ENCODE measurements around the gene MCL1. TPM values are rescaled to one million over a fixed set of nuclear protein-coding genes. Genes with fewer than 3 reads are reported as not detected.

MCL1 gene
- total and polyA plus RNA-seq, 2 of the 13 experiments (the other 11 are each of a cell fraction or from before 2014, with no cell fraction given): 69.5 to 125 TPM

DNA sequence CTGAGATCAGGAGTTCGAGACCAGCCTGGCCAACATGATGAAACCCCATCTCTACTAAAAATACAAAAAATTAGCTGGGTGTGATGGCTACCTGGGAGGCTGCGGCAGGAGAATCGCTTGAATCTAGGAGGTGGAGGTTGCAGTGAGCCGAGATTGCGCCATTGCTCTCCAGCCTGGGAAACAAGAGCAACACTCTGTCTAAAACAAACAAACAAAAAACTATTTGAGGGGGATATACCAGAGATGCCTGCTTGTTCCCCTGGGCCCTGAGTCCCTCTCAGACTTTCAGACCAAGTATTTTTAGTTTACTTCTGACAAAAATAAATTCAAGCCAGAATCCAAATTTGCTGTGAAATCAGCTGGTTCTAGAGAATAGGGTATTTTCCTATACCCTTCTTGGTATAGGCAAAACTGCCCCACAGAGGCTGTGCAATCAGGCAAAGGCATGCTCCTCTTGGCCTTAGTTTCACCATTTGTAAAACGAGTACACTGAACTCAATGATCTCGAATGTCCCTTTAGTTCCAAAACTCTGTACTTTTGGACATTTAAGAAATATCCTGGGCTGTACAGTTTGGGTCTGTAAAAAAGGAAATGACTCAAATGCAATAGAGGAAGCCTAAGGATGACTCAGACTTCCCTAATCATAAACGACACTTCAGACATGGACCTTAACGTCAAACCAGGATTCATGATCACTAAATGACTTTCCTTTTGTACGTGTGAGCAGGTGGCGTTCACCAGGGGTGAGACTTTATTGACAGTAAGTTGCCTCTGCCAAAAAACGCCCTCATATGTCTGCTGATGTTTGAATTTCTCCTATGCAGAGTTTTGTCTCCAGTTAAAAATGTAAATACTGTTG is 33.9 kb upstream of the MCL1 start (continued):
- TF ChIP-seq, protein P1, sequence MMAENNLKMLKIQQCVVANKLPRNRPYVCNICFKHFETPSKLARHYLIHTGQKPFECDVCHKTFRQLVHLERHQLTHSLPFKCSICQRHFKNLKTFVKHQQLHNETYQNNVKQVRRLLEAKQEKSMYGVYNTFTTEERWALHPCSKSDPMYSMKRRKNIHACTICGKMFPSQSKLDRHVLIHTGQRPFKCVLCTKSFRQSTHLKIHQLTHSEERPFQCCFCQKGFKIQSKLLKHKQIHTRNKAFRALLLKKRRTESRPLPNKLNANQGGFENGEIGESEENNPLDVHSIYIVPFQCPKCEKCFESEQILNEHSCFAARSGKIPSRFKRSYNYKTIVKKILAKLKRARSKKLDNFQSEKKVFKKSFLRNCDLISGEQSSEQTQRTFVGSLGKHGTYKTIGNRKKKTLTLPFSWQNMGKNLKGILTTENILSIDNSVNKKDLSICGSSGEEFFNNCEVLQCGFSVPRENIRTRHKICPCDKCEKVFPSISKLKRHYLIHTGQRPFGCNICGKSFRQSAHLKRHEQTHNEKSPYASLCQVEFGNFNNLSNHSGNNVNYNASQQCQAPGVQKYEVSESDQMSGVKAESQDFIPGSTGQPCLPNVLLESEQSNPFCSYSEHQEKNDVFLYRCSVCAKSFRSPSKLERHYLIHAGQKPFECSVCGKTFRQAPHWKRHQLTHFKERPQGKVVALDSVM (CRISPR knock-in tag; IDR thresholded peaks at IDR 0.05): peak; percentile 97
- TF ChIP-seq TBX2 (CRISPR knock-in tag; IDR thresholded peaks at IDR 0.05; ENCODE audit: borderline replicate concordance): 0 out of 2 replicates have a peak, but pooled peaks have one; percentile 25
- peak; percentile 6; the same call in 1 of the 2 replicates for TF ChIP-seq GATAD2A (CRISPR knock-in tag; IDR thresholded peaks at IDR 0.05)
- peak; percentile 84; the same call in 1 of the 2 replicates for TF ChIP-seq CEBPB (IDR thresholded peaks at IDR 0.05; ENCODE audit: borderline replicate concordance, low read depth, low read length)
- peak; percentile 93 for TF ChIP-seq FOSL2 (CRISPR knock-in tag; IDR thresholded peaks at IDR 0.05)
- 0 out of 2 replicates have a peak, but pooled peaks have one; percentile 6 for TF ChIP-seq ZKSCAN8 (CRISPR knock-in tag; IDR thresholded peaks at IDR 0.05; ENCODE audit: borderline replicate concordance)
- no peak for TF ChIP-seq MBD4 (IDR thresholded peaks at IDR 0.05; ENCODE audit: borderline replicate concordance, low read length)
- no peak for TF ChIP-seq SOX6 (IDR thresholded peaks at IDR 0.05)
- 0 out of 2 replicates have a peak, but pooled peaks have one; percentile 17 for TF ChIP-seq SOX6 (CRISPR knock-in tag; IDR thresholded peaks at IDR 0.05)
- TF ChIP-seq, protein P2, sequence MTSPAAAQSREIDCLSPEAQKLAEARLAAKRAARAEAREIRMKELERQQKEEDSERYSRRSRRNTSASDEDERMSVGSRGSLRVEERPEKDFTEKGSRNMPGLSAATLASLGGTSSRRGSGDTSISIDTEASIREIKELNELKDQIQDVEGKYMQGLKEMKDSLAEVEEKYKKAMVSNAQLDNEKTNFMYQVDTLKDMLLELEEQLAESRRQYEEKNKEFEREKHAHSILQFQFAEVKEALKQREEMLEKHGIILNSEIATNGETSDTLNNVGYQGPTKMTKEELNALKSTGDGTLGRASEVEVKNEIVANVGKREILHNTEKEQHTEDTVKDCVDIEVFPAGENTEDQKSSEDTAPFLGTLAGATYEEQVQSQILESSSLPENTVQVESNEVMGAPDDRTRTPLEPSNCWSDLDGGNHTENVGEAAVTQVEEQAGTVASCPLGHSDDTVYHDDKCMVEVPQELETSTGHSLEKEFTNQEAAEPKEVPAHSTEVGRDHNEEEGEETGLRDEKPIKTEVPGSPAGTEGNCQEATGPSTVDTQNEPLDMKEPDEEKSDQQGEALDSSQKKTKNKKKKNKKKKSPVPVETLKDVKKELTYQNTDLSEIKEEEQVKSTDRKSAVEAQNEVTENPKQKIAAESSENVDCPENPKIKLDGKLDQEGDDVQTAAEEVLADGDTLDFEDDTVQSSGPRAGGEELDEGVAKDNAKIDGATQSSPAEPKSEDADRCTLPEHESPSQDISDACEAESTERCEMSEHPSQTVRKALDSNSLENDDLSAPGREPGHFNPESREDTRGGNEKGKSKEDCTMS (CRISPR knock-in tag; conservative IDR thresholded peaks at IDR 0.05): no peak
- no peak for TF ChIP-seq KLF11 (CRISPR knock-in tag; IDR thresholded peaks at IDR 0.05)
- TF ChIP-seq FOXJ3 (CRISPR knock-in tag; IDR thresholded peaks at IDR 0.05; ENCODE audit: borderline replicate concordance): no peak
- TF ChIP-seq, protein P3, sequence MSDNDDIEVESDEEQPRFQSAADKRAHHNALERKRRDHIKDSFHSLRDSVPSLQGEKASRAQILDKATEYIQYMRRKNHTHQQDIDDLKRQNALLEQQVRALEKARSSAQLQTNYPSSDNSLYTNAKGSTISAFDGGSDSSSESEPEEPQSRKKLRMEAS (IDR thresholded peaks at IDR 0.05): peak; percentile 29; the same call in 1 of the 2 replicates
- TF ChIP-seq, protein P4, sequence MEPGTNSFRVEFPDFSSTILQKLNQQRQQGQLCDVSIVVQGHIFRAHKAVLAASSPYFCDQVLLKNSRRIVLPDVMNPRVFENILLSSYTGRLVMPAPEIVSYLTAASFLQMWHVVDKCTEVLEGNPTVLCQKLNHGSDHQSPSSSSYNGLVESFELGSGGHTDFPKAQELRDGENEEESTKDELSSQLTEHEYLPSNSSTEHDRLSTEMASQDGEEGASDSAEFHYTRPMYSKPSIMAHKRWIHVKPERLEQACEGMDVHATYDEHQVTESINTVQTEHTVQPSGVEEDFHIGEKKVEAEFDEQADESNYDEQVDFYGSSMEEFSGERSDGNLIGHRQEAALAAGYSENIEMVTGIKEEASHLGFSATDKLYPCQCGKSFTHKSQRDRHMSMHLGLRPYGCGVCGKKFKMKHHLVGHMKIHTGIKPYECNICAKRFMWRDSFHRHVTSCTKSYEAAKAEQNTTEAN (CRISPR knock-in tag; conservative IDR thresholded peaks at IDR 0.05): no peak
- TF ChIP-seq, protein P5, sequence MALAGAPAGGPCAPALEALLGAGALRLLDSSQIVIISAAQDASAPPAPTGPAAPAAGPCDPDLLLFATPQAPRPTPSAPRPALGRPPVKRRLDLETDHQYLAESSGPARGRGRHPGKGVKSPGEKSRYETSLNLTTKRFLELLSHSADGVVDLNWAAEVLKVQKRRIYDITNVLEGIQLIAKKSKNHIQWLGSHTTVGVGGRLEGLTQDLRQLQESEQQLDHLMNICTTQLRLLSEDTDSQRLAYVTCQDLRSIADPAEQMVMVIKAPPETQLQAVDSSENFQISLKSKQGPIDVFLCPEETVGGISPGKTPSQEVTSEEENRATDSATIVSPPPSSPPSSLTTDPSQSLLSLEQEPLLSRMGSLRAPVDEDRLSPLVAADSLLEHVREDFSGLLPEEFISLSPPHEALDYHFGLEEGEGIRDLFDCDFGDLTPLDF (CRISPR knock-in tag; IDR thresholded peaks at IDR 0.05): no peak
- no peak for TF ChIP-seq ZNF589 (CRISPR knock-in tag; conservative IDR thresholded peaks at IDR 0.05)
- TF ChIP-seq, protein P6, sequence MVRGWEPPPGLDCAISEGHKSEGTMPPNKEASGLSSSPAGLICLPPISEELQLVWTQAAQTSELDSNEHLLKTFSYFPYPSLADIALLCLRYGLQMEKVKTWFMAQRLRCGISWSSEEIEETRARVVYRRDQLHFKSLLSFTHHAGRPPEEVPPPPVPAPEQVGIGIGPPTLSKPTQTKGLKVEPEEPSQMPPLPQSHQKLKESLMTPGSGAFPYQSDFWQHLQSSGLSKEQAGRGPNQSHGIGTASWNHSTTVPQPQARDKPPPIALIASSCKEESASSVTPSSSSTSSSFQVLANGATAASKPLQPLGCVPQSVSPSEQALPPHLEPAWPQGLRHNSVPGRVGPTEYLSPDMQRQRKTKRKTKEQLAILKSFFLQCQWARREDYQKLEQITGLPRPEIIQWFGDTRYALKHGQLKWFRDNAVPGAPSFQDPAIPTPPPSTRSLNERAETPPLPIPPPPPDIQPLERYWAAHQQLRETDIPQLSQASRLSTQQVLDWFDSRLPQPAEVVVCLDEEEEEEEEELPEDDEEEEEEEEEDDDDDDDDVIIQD (CRISPR knock-in tag; IDR thresholded peaks at IDR 0.05; ENCODE audit: low read depth): 0 out of 2 replicates have a peak, but pooled peaks have one; percentile 20
- no peak for TF ChIP-seq ZNF790 (CRISPR knock-in tag; IDR thresholded peaks at IDR 0.05; ENCODE audit: borderline replicate concordance)
